Muscle layer of colon (tissue), 2 donors: ENCODE results near the gene SOSTDC1.

ENCODE experiments used
- H3K27ac ChIP-seq: one replicate; pipeline ENCODE4 v1.7.0; 2013; ENCODE audit warnings: low read depth, mild to moderate bottlenecking, low read length, moderate library complexity
- H3K27me3 ChIP-seq, 2 donors: one replicate each; pipeline ENCODE4 v1.7.0; 2013; ENCODE audit warnings: low read length in 2 of 2, mild to moderate bottlenecking in 2 of 2; ENCODE audit not compliant: insufficient read depth in 2 of 2, control insufficient read depth in 1 of 2
- H3K36me3 ChIP-seq: one replicate; pipeline ENCODE4 v1.7.0; 2013; ENCODE audit warnings: mild to moderate bottlenecking, low read length; ENCODE audit not compliant: insufficient read depth
- H3K4me1 ChIP-seq: one replicate; pipeline ENCODE4 v1.7.0; 2013; ENCODE audit warnings: mild to moderate bottlenecking, low read length; ENCODE audit not compliant: insufficient read depth
- H3K4me3 ChIP-seq, 2 donors: one replicate each; pipeline ENCODE4 v1.7.0; 2013; ENCODE audit warnings: low read length in 2 of 2, low read depth in 1 of 2, mild to moderate bottlenecking in 1 of 2, moderate library complexity in 1 of 2
- H3K9ac ChIP-seq: one replicate; pipeline ENCODE4 v1.7.0; 2013; ENCODE audit warnings: low read length
- H3K9me3 ChIP-seq: one replicate; pipeline ENCODE4 v1.7.0; 2013; ENCODE audit warnings: mild to moderate bottlenecking, low read length
- donor health status: abdominal sarcoma.
- donor health status: Adenocarcinoma of cecum.

SOSTDC1 gene

GRCh38 chr7:16416289-16417282 lies 49.0 kb downstream of the SOSTDC1 start:
- Histone ChIP-seq H3K4me1 (peaks cover 9% of the 10 kb centered on the region), H3K27me3 (no peaks in the 10 kb centered on the region), H3K27ac (no peak overlapping the region)

GRCh38 chr7:16412274-16413254 lies 53.0 kb downstream of the SOSTDC1 start:
- Histone ChIP-seq H3K9me3 (no peaks in the 10 kb centered on the region), H3K4me1 (no peaks in the 10 kb centered on the region), H3K27me3 (no peaks in the 10 kb centered on the region), H3K27ac (no peak overlapping the region), H3K4me3 (no peak overlapping the region), H3K36me3 (no peaks in the 10 kb centered on the region), H3K9ac (no peak overlapping the region)

More at GRCh38 chr7:16416289-16417282, 49.0 kb downstream of the SOSTDC1 start:
- Histone ChIP-seq H3K9me3 (no peaks in the 10 kb centered on the region), H3K36me3 (no peaks in the 10 kb centered on the region), H3K9ac (no peak overlapping the region), H3K4me3 (no peak overlapping the region)
